Measurements from ENCODE around the gene MCF2L.

Gene MCF2L

GRCh38 chr13:113120300-113121182 lies 151.5 kb downstream of the MCF2L start:
- in situ Hi-C loops (cut with HindIII; ENCODE audit: low sequenced_read_pairs), result no loop called here

- in situ Hi-C loops (cut with HindIII; ENCODE audit: low sequenced_read_pairs), result no loop called here
Observed at GRCh38 chr13:113121183-113121927, 152.3 kb downstream of the MCF2L start.

- in situ Hi-C loops (cut with HindIII; ENCODE audit: low sequenced_read_pairs), result no loop called here
Observed at GRCh38 chr13:113121928-113122471, 153.0 kb downstream of the MCF2L start.

DNA sequence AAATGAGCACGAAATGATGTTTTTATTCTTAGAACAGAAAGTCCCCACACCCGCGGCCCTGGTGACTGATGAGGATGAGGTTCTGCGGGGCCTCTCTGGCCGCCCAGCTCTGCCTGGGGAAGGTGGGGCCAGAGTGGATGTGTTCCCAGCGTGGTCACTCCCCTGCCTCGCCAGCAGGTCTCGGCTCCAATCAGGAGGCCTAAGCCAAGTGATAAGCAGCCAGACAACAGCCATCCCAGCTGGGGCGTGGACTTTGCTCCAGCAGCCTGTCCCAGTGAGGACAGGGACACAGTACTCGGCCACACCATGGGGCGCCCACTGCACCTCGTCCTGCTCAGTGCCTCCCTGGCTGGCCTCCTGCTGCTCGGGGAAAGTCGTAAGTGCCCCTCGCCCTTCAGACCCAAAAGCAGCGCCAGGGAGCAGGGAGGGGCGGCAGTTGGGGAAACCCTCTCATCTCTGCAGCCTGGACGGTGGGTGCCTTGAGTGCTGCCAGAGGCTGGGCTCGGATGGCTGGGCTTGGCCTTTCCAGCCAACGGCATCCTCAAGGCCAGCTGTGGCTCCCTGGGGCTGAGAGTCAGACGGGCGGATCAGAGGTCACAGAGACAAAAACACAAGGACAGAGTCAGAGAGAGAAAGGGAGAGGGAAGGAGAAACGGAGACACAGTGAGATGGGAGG lies 153.7 kb downstream of the MCF2L start, which contains the start of gene F10:
Gene F10, plus strand, starts transcription at position 250 of the 676 bp plus-strand sequence. Its CDS starts 57 bp downstream, at position 307.
- in situ Hi-C loops (cut with HindIII; ENCODE audit: low sequenced_read_pairs), result no loop called here

DNA sequence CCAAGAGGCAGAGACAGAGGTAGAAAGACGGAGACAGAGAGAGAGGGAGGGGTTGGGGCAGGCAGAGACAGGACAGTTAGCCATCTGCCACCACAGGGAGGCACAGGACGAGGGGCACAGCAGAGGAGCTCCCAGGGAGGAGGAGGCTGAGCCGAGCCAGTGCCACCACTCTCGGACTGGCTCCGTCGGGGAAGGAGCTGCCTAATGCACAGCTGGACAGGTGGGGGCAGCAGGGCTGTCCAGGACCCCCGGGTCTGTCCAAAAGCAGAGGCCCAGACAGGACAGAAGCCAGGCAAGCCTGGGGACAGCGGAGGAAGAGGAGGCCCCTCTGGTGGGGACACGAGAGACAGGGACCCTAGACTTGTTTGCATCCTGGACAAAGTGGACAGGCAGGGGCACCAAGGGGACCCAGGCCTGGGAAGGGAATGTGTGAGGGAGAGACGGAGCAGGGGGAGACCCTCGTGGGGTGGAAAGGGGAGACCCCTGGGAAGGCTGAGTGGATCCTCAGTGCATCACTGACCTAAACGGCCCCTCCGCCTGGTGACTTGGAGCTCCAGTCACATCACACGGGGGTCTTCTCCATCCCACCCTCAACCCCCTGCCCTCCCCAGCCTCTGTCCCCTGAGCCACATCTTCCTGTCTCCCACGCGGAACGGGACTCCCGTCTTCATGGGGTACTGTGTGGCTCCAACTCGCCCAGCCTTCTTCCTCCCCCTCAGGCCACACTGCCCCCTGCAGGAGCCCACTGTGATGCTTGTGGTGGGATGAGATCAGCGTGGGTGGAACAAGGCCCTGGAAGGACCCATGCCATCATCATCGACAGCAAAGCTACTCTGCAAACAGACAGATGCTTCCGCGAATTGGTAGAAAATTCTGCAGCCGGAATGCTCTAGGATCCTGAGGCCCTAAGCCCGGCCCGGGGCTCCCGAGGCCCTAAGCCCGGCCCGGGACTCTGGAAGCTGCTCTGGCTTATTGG lies 154.5 kb downstream of the MCF2L start:
- in situ Hi-C loops (cut with HindIII; ENCODE audit: low sequenced_read_pairs), result no loop called here

- in situ Hi-C loops (cut with HindIII; ENCODE audit: low sequenced_read_pairs), result no loop called here
Observed at GRCh38 chr13:113124211-113124970, 155.4 kb downstream of the MCF2L start.

GRCh38 chr13:113125506-113126264 lies 156.7 kb downstream of the MCF2L start:
- in situ Hi-C loops (cut with HindIII; ENCODE audit: low sequenced_read_pairs), result no loop called here

GRCh38 chr13:113126265-113127150 lies 157.5 kb downstream of the MCF2L start:
- in situ Hi-C loops (cut with HindIII; ENCODE audit: low sequenced_read_pairs), result no loop called here

- in situ Hi-C loops (cut with HindIII; ENCODE audit: low sequenced_read_pairs), result no loop called here
Observed at GRCh38 chr13:113129480-113129879, 160.5 kb downstream of the MCF2L start.

DNA sequence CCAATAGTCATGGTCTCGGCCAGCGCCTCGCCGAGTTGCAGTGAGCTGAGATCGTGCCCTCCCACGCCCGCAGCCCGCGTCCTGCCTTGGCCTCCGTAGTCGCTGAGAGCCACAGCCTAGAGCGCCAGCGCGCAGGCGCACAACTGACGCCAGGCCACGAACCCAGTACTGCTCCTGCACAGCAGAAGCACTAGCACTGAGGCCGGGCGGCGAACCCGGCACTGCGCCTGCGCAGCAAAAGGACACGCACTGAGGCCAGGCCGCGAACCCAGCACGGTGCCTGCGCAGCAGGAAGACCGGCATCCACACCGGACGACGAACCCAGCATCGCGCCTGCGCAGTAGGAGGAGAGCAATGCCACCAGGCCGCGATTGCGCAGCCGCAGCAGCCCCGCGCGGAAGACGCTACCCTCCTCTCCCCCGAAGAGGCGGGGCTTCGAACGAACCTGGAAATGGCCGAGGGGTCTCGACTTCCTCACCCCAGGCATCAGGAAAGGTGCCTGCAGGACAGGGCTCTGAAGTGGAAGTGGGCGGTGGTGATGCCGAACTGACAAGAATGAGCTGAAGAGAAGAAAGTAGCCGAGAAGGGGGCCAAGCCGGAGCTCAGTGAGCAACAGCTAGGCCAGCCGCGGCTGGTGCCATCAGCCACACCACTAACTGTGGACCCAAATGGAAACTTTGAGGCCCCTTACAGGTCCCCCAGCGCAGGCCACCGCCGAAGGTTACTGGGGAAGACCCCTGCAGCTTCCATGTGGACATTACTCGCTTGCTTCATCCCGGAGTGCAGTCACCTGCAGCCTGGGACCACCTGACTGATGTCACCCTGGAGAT lies 161.1 kb downstream of the MCF2L start:
- in situ Hi-C loops (cut with HindIII; ENCODE audit: low sequenced_read_pairs), result loop anchor here (5.0 to 10.0 kb wide), 2 partner anchors 55 to 92 kb away; no protein-coding TSS in a partner anchor

- in situ Hi-C loops (cut with HindIII; ENCODE audit: low sequenced_read_pairs), result loop anchor here (10.0 kb wide), 1 partner anchor 61 kb away; no protein-coding TSS in a partner anchor
Observed at GRCh38 chr13:113135281-113135760, 166.3 kb downstream of the MCF2L start.

- in situ Hi-C loops (cut with HindIII; ENCODE audit: low sequenced_read_pairs), result loop anchor here (10.0 kb wide), 1 partner anchor 63 kb away; no protein-coding TSS in a partner anchor
Observed at GRCh38 chr13:113137691-113138298, 168.8 kb downstream of the MCF2L start.

DNA sequence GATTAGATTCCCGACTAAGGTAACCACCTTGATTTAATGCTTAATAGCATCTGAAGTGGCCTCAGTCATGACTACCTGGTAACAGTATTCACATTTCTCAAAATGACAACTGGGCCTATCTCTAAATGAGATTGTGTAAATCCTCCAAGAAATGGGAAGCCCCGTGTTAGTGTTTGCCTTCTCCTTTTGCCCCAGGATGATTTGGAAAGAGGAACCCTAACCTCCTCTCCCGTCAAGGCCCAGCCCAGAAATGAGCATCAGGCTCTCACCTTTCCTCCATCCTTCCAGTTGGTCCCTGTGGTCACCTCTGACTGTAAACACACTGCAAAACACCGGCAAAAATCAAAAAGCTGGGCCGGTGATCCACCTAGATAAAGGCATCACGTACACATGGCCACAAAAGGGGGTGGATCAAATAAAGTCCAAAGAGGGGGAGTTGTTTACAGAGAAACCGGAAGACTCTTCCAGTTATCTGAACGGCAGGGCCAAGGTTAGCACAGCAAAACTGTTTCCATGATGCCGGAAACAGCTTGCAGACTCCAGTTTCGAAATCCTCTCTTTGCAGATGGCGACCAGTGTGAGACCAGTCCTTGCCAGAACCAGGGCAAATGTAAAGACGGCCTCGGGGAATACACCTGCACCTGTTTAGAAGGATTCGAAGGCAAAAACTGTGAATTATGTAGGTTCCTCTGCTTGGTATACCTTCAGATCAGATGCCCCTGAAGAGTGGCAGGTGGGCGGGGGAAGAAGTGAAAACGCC lies 170.0 kb downstream of the MCF2L start:
- in situ Hi-C loops (cut with HindIII; ENCODE audit: low sequenced_read_pairs), result loop anchor here (10.0 kb wide), 1 partner anchor 64 kb away; no protein-coding TSS in a partner anchor

DNA sequence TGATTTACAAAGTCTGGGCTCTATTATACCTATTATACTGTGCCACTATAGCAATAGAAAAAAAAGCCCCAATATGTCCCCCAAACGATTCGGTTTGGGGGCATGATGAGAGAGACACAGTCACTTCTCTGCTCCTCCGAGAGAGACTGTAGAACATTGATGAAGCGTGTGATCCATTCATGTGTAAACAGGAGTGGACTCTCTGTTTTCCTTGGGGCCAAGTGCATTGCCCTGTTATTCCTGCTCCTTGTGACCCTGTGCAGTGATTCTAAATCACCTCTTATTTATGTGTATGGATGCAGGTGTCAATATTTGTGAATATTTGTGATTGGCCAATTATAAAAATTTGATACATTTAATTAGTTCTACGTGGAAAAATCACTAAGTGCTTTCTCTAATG lies 170.6 kb downstream of the MCF2L start:
- in situ Hi-C loops (cut with HindIII; ENCODE audit: low sequenced_read_pairs), result loop anchor here (10.0 kb wide), 1 partner anchor 65 kb away; no protein-coding TSS in a partner anchor

Measured in endothelial cell of hepatic sinusoid (primary cell).